ENCODE results near the gene MYO10. TPM values are rescaled to one million over a fixed set of nuclear protein-coding genes. Genes with fewer than 3 reads are reported as not detected.

Gene MYO10
- total and polyA plus RNA-seq, 2 experiments from 2014 or later, result 8.2 to 9.3 TPM

- TF ChIP-seq, protein P1, sequence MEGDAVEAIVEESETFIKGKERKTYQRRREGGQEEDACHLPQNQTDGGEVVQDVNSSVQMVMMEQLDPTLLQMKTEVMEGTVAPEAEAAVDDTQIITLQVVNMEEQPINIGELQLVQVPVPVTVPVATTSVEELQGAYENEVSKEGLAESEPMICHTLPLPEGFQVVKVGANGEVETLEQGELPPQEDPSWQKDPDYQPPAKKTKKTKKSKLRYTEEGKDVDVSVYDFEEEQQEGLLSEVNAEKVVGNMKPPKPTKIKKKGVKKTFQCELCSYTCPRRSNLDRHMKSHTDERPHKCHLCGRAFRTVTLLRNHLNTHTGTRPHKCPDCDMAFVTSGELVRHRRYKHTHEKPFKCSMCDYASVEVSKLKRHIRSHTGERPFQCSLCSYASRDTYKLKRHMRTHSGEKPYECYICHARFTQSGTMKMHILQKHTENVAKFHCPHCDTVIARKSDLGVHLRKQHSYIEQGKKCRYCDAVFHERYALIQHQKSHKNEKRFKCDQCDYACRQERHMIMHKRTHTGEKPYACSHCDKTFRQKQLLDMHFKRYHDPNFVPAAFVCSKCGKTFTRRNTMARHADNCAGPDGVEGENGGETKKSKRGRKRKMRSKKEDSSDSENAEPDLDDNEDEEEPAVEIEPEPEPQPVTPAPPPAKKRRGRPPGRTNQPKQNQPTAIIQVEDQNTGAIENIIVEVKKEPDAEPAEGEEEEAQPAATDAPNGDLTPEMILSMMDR (IDR thresholded peaks at IDR 0.05; ENCODE audit: low read depth, low read length), result no peak
- Histone ChIP-seq H3K27ac (no peak overlapping the region), H3K36me3 (peaks cover 7% of the 10 kb centered on the region)
Measured at GRCh38 chr5:16757146-16757545, 178.9 kb downstream of the MYO10 start.

GRCh38 chr5:16756692-16757091 is 179.4 kb downstream of the MYO10 start:
- no peak overlapping the region for H3K4me3 ChIP-seq
- TF ChIP-seq, protein P1 (IDR thresholded peaks at IDR 0.05; ENCODE audit: low read depth, low read length), result no peak
- H3K36me3 ChIP-seq, result peaks cover 7% of the 10 kb centered on the region
- H3K9me3 ChIP-seq (ENCODE audit: low read depth), result no peaks in the 10 kb centered on the region
- no peaks in the 10 kb centered on the region for H3K27me3 ChIP-seq
- H3K27ac ChIP-seq, result no peak overlapping the region
- DNase-seq (ENCODE audit: low read depth in 1 of 2, low spot score in 1 of 2), result no peak
- H3K4me1 ChIP-seq (ENCODE audit: low read depth), result no peaks in the 10 kb centered on the region

More at GRCh38 chr5:16757146-16757545, 178.9 kb downstream of the MYO10 start:
- no peak overlapping the region for H3K4me3 ChIP-seq
- no peaks in the 10 kb centered on the region for H3K9me3 ChIP-seq (ENCODE audit: low read depth)
- DNase-seq (ENCODE audit: low read depth in 1 of 2, low spot score in 1 of 2), result no peak
- no peaks in the 10 kb centered on the region for H3K27me3 ChIP-seq
- H3K4me1 ChIP-seq (ENCODE audit: low read depth), result no peaks in the 10 kb centered on the region

GRCh38 chr5:16755641-16756040 is 180.4 kb downstream of the MYO10 start:
- Histone ChIP-seq H3K27me3 (no peaks in the 10 kb centered on the region), H3K27ac (no peak overlapping the region), H3K4me3 (no peak overlapping the region), H3K36me3 (peaks cover 2% of the 10 kb centered on the region), H3K4me1 (ENCODE audit: low read depth) (no peaks in the 10 kb centered on the region), H3K9me3 (ENCODE audit: low read depth) (no peaks in the 10 kb centered on the region)
- TF ChIP-seq, protein P1 (IDR thresholded peaks at IDR 0.05; ENCODE audit: low read depth, low read length), result no peak
- DNase-seq (ENCODE audit: low read depth in 1 of 2, low spot score in 1 of 2), result no peak

- no peak overlapping the region for H3K4me3 ChIP-seq
- no peaks in the 10 kb centered on the region for H3K27me3 ChIP-seq
- H3K9me3 ChIP-seq (ENCODE audit: low read depth), result no peaks in the 10 kb centered on the region
- no peak for DNase-seq (ENCODE audit: low read depth in 1 of 2, low spot score in 1 of 2)
- no peaks in the 10 kb centered on the region for H3K4me1 ChIP-seq (ENCODE audit: low read depth)
- H3K27ac ChIP-seq, result no peak overlapping the region
- peaks cover 2% of the 10 kb centered on the region for H3K36me3 ChIP-seq
- TF ChIP-seq, protein P1 (IDR thresholded peaks at IDR 0.05; ENCODE audit: low read depth, low read length), result no peak
Measured at GRCh38 chr5:16754601-16755000, 181.5 kb downstream of the MYO10 start.

- peaks cover 2% of the 10 kb centered on the region for H3K36me3 ChIP-seq
- TF ChIP-seq, protein P1 (IDR thresholded peaks at IDR 0.05; ENCODE audit: low read depth, low read length), result no peak
- no peaks in the 10 kb centered on the region for H3K27me3 ChIP-seq
- H3K4me1 ChIP-seq (ENCODE audit: low read depth), result no peaks in the 10 kb centered on the region
- DNase-seq (ENCODE audit: low read depth in 1 of 2, low spot score in 1 of 2), result no peak
- no peak overlapping the region for H3K27ac ChIP-seq
- no peaks in the 10 kb centered on the region for H3K9me3 ChIP-seq (ENCODE audit: low read depth)
- H3K4me3 ChIP-seq, result no peak overlapping the region
Measured at GRCh38 chr5:16754086-16754485, 182.0 kb downstream of the MYO10 start.

DNA sequence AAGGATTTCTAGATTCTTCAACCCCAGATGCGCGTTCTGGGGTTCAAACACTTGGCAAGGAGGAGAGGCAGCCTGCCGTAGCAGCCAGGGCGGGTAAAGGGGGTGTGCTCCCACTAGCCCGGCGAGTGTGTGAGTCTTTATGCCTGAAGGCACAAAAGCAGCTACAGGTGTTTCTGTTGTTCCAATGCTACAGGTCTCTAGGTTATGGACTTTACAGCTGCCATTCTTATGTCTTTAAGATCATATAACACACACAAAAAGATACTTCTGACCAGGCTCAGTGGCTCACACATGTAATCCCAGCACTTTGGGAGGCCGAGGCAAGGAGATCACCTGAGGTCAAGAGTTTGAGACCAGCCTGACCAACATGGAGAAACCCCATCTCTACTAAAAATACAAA is 185.6 kb downstream of the MYO10 start:
- Histone ChIP-seq H3K4me3 (no peak overlapping the region), H3K4me1 (ENCODE audit: low read depth) (no peaks in the 10 kb centered on the region), H3K27me3 (no peaks in the 10 kb centered on the region), H3K36me3 (no peaks in the 10 kb centered on the region), H3K9me3 (ENCODE audit: low read depth) (no peaks in the 10 kb centered on the region), H3K27ac (no peak overlapping the region)
- TF ChIP-seq, protein P1 (IDR thresholded peaks at IDR 0.05; ENCODE audit: low read depth, low read length), result no peak
- DNase-seq (ENCODE audit: low read depth in 1 of 2, low spot score in 1 of 2), result no peak

Data from cardiac muscle cell (in vitro differentiated cells and primary cell).